ENCODE measurements around the gene ASMT.
A peak's percentile ranks its signal among the peaks of the same experiment; 100 is the strongest.
"Not testable (repeated sequence)": the region's sequence is repeated elsewhere in the genome, so short reads cannot be mapped to it uniquely, and the experiment has no call there.

Gene ASMT

DNA sequence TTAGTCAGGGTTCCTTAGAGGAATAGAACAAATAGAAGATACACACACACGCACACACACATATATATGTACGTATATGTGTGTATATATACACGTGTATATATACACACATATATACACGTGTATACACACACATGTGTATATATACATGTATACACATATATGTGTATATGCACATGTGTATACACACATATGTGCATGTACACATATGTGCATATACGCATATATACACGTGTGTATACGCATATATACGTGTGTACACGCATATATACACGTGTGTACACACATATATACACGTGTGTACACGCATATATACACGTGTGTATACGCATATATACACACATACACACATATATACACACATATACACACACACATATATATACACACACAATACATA is 41.5 kb downstream of the ASMT start:
- DNase-seq, result no peak

DNA sequence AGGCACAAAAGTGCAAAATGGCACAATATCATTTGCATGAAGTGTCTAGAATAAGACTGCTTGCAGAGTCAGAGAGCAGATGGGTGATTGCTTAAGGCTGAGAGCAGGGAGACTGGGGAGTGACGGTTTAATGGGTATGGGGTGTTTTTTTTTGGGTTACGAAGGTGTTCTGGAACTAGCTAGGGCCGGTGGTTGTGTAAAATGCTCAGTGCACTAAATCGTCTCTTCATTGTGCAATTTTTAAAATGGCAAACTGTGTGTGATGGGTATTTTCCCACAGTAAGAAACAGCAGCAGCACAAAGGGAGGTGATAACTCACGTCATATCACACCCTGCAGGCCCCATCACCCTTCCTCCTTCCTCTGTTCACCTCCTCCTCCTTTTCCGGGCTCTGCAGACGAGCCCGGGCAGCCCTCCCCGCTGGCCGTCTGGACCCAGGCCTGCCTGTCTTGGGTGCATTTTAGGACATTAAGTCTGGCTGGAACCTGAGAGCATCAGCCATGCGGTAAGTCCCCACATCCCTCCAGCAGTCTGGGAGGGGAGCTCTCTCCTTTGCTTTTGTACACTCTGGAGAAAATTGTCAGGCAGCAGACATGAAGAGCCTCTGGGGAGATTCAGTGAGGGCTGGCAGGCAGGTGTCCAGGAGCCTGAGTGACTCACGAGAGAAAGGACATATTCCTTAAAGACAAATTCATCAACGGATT is 42.7 kb downstream of the ASMT start:
- peak in 1 of 2 experiments; percentile 35 for DNase-seq

DNA sequence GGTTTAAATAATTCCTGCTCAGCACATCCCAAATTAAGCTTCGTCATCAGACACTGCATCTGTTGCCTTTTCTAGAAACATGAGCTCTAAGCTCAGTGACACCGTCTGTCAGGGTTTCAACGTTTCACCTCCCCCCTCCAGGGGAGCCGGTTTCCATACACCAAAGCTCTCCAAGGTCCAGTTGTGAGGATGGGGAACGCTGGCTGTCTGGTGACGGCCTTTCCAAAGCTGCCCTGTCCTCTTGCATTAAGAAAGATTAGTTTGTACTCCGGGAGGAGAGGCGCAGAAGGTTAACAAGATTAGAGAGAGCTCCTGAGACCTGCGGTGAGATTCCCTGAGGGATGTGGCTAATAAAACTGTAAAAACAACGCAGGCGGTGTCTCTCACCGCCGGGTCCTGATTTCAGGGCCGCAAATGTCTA is 43.2 kb downstream of the ASMT start:
- DNase-seq, result no peak

DNA sequence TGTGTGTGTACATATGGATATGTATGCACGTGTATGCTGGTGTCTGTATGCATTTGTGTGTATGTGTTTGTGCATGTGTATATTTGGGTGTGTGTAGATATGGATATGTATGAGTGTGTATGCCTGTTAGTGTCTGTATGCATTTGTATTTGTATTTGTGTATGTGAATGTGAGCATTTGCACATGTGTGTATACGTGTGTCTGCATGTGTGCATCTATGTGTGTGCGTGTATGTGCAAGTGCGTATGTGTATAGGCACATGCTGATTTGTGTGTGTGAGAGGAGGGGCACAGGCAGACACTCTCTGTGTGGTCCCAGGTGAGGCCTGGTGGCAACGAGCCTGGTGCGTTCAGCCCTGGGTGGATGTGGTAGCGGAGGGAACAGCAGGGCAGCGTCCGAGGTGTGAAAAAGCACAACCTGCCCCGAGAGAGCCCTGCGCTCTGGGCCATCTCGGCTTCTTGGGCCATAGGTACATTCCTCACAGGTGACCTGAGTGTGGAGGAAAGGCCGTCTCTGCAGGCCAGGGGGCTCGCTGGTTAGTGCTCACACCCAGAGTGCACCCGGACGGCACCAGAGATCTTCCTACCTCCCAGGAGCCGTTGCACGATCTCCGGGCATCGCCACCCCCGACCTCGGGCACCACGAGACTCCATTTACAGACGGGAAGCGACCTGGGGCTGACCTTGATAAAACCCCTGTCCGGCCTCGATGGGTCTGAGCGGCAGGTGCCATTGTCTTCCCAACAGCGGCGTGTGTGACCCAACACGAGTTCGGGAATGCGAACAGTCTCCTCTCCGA is 45.0 kb downstream of the ASMT start:
- DNase-seq, result no peak

DNA sequence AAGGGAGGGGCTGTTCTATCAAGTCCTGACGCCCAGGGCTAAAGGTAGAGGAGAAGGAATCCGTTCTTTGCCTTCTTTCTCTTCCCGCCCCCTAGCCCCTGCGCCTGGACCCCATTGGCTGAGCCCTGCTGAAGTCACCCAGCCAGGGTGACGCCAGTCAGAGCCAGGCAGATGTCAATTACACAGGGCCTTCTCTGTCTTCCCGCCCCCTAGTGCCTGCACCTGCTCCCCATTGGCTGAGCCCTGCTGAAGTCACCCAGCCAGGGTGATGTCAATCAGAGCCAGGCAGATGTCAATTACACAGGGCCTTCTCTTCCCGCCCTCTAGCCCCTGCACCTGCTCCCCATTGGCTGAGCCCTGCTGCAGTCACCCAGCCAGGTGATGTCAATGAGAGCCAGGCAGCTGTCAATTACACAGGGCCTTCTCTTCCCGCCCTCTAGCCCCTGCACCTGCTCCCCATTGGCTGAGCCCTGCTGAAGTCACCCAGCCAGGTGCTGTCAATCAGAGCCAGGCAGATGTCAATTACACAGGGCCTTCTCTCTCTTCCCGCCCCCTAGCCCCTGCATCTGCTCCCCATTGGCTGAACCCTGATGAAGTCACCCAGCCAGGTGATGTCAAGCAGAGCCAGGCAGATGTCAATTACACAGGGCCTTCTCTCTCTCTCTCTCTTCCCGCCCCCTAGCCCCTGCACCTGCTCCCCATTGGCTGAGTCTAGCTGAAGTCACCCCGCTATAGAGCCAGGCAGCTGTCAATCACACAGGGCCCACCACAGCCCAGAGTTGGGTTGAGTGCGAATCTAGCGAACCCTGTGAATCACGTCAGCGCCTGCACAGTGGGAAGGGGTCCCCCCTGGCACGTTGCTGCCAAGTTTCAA is 46.4 kb downstream of the ASMT start:
- peak in 1 of 2 experiments; percentile 10 for DNase-seq

DNA sequence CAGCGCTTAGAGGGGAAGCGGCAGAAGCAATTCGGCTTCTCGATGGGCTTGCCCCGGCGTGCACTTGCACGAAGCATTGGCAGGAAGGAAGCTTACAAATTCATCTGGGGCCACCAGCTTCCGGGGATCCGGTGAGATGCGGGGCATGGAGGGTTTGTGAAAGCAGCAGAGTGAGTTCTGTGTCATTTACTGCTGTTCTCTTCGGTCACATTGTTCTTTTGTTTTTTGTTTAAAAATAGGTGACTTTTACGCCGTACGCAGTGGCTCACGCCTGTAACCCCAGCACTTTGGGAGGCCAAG is 47.0 kb downstream of the ASMT start:
- no peak for DNase-seq

DNA sequence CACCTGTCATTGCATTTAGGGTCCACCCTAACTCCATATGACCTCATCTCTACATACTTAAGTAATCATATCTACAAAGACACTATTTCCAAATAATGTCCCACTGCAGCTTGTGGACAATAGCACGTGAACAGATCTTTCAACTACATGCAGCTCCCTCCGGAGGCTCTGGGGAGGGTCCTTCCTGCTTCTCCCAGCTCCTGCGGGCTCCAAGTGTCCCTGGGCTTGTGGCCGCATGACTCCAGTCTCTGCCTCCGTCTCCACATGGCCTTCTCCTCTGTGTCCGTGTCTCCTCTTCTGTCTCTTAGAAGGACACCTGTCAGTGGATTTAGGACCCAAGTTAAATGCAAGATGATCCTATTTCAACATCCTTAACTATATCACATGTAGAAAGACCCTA is 52.7 kb downstream of the ASMT start:
- no peak for DNase-seq

DNA sequence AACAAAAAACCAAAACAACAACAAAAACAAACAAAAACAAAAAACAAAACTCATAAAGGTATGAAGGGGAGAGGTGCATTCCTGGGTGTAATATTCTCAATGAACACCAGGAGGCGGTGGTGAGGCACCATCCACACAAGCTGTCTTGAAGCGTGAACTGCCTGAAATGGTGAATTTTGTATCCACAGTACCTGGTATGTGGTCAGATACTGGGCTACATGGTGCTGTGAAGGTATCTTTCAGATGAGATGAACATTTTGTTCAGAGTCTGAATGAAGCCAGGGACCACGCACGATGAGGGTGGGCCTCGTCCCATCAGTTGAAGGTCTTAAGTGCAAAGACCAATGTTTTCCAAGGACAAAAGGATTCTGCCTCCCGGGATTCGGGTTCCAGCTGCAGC is 58.5 kb downstream of the ASMT start:
- DNase-seq, result peak; percentile 3 to 42

DNA sequence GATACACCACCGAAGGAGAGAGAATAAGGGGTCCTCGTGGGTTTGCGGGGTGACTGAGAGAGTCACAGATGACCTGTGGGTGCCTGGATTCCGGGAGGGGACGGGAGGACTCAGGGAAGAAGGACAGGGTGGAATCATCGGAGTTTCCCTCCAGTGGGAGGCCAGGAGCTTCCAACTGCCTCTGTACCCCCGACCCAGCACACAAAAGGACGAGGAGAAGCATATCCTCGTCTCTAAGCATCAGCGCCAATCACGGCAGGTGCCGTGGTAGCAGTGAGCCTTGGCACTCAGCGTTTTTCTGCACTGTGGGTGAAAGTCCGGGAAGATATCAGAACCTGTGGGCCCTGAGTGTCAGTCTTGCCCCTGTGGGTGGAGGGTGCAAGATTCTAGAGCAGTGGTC is 62.0 kb downstream of the ASMT start:
- no peak for DNase-seq

DNA sequence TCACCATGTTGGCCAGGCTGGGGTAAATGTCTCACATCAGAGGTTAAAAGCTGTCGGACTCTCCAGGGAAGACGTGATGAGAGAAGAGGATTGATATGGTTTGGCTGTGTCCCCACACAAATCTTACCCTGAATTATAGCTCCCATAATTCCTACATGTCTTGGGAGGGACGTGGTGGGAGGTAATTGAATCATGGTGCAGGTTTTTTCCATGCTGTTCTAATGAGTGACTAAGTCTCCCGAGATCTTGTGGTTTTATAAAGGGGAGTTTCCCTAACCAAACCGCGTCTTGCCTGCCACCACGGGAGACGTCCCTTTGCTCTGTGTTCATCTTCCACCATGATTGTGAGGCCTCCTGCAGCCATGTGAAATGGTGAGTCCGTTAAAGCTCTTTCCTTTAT is 64.4 kb downstream of the ASMT start:
- no peak for DNase-seq

DNA sequence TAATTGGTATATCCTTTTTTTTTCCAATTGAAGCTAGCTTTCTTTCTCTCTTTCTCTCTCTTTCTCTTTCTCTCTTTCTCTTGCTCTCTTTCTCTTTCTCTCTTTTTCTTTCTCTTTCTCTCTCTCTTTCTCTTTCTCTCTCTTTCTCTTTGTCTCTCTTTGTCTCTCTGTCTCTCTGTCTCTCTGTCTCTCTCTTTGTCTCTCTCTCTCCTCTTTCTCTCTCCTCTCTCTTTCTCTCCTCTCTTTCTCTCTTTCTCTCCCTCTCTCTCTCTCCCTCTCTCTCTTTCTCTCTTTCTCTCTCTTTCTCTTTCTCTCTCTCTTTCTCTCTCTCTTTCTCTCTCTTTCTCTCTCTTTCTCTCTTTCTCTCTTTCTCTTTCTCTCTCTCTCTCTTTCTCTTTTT is 66.6 kb downstream of the ASMT start:
- DNase-seq, result no peak

DNA sequence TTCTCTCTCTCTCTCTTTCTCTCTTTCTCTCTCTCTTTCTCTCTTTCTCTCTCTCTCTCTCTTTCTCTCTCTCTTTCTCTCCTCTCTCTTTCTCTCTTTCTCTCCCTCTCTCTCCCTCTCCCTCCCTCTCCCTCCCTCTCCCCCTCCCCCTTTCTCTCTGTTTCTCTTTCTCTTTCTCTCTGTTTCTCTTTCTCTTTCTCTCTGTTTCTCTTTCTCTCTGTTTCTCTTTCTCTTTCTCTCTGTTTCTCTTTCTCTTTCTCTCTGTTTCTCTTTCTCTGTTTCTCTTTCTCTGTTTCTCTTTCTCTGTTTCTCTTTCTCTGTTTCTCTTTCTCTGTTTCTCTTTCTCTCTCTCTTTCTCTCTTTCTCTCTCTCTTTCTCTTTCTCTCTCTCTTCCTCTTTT is 67.0 kb downstream of the ASMT start:
- not testable (repeated sequence) for DNase-seq

DNA sequence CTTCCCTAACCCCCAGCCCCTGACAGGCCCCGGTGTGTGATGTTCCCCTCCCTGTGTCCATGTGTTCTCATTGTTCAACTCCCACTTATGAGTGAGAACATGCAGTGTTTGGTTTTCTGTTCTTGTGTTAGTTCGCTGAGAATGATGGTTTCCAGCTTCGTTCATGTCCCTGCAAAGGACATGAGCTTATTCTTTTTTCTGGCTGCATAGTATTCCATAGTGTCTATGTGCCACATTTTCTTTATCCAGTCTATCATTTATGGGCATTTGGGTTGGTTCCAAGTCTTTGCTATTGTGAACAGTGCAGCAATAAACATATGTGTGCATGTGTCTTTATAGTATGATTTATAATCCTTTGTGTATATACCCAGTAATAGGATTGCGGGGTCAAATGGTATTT is 67.6 kb downstream of the ASMT start:
- DNase-seq, result not testable (repeated sequence)

DNA sequence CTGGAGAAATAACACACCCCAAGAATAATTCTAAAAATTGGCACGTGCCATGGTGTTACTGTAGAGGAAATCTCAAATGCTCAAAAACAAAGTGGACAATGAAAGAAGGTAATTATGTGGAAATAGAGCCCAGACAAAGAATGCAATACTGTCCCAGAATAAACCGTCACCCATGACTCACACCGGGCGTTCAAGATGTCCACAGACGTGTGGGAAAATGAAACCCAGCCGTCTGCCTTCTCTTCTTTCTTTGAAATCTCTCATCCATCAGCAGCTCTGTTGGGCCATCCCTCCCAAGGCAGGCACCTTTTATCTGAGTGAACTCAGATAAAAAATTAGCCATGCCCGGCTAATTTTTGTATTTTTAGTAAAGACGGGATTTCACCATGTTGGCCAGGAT is 70.0 kb downstream of the ASMT start:
- not testable (repeated sequence) for DNase-seq

DNA sequence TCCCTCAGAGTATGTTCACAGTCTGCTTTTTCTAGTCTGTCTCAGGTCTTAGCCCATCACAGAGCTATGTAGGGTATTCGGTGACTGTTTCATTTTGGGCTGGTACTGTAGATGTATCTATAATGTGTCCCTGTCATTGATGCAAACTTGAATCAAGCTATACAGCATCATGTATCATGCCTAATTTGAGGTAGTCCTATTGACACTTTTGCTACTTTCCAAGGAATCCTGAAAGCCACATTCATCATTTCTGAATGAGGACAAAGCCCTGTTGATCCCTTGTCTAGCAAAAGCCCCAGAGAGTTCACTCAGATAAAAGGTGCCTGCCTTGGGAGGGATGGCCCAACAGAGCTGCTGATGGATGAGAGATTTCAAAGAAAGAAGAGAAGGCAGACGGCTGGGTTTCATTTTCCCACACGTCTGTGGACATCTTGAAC is 70.6 kb downstream of the ASMT start:
- DNase-seq, result not testable (repeated sequence)

DNA sequence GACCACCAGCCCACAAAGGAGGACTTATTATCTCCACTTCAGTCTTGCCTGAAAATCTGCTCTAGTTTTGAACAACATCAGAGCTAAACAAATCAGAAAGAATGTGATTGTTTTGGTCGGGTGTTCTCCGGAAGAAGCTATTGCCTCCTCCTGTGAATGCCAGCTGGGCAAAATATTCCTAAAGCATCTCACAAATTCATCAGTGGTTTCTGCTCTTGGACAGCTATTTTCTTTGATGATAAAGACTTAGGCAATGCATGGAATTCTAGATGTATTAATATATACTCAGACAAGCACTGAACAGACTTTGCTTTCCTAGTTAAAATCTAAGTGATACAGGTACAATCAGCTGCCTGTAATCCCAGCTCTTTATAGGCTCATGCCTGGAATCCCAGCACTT is 71.8 kb downstream of the ASMT start:
- DNase-seq, result no peak

Measured in NCI-H526 (cell line).